ENCODE data around the gene DCTN5.

Gene DCTN5

GRCh38 chr16:23700093-23700492, 58.8 kb downstream of the DCTN5 start:
- POLR2A ChIA-PET = no interaction called here
- CTCF ChIA-PET = no interaction called here
- no peak for DNase-seq (ENCODE audit: extremely low spot score)
- TF ChIP-seq CTCF (IDR thresholded peaks at IDR 0.05; ENCODE audit: control extremely low read depth, extremely low read depth, low read depth, missing control alignments) = no peak

- no peak for DNase-seq (ENCODE audit: extremely low spot score)
- ChIA-PET CTCF (no interaction called here), POLR2A (no interaction called here)
- TF ChIP-seq CTCF (IDR thresholded peaks at IDR 0.05; ENCODE audit: control extremely low read depth, extremely low read depth, low read depth, missing control alignments) = no peak
Observed at GRCh38 chr16:23700509-23700908, 59.2 kb downstream of the DCTN5 start.

- DNase-seq (ENCODE audit: extremely low spot score) = no peak
- no peak for TF ChIP-seq CTCF (IDR thresholded peaks at IDR 0.05; ENCODE audit: control extremely low read depth, extremely low read depth, low read depth, missing control alignments)
- CTCF ChIA-PET = no interaction called here
- POLR2A ChIA-PET = no interaction called here
Observed at GRCh38 chr16:23701045-23701444, 59.8 kb downstream of the DCTN5 start.

GRCh38 chr16:23702951-23703350, 61.7 kb downstream of the DCTN5 start:
- POLR2A ChIA-PET = no interaction called here
- CTCF ChIA-PET = no interaction called here
- TF ChIP-seq CTCF (IDR thresholded peaks at IDR 0.05; ENCODE audit: control extremely low read depth, extremely low read depth, low read depth, missing control alignments) = no peak

GRCh38 chr16:23704772-23705516, 63.7 kb downstream of the DCTN5 start:
- ChIA-PET CTCF (no interaction called here), POLR2A (no interaction called here)
- TF ChIP-seq CTCF (IDR thresholded peaks at IDR 0.05; ENCODE audit: control extremely low read depth, extremely low read depth, low read depth, missing control alignments) = no peak
- no peak for DNase-seq (ENCODE audit: extremely low spot score)

More at GRCh38 chr16:23702951-23703350, 61.7 kb downstream of the DCTN5 start:
- DNase-seq (ENCODE audit: extremely low spot score) = no peak

GRCh38 chr16:23705517-23705902, 64.2 kb downstream of the DCTN5 start:
- no peak for TF ChIP-seq CTCF (IDR thresholded peaks at IDR 0.05; ENCODE audit: control extremely low read depth, extremely low read depth, low read depth, missing control alignments)
- POLR2A ChIA-PET = no interaction called here
- CTCF ChIA-PET = no interaction called here
- DNase-seq (ENCODE audit: extremely low spot score) = no peak

Measured in GM10248 (cell line).